Memory B cell (primary cell): ENCODE data around the gene RPS15A.

Experiments
- ATAC-seq: fragments of 150-1000 bp; cut with Tn5 transposase; 2 replicates; pipeline ENCODE4 v1.10.0; 2021; ENCODE audit warnings: low read depth, mild to moderate bottlenecking, moderate library complexity
- DNase-seq, 2 donors: peaks; one replicate each; pipeline ENCODE4 v3.0.0; 2022; ENCODE audit warnings: low spot score in 2 of 2
- H3K27ac Mint-ChIP-seq: one replicate; pipeline ENCODE4 v1.8.0; 2022; ENCODE audit warnings: mild to moderate bottlenecking, moderate library complexity, mixed read lengths
- H3K27me3 Mint-ChIP-seq: one replicate; pipeline ENCODE4 v1.8.0; 2022; ENCODE audit warnings: mixed read lengths
- H3K36me3 Mint-ChIP-seq: one replicate; pipeline ENCODE4 v1.8.0; 2022; ENCODE audit warnings: mild to moderate bottlenecking, mixed read lengths
- H3K4me1 Mint-ChIP-seq: one replicate; pipeline ENCODE4 v1.8.0; 2022; ENCODE audit warnings: mixed read lengths
- H3K4me3 Mint-ChIP-seq: one replicate; pipeline ENCODE4 v1.8.0; 2022; ENCODE audit warnings: mild to moderate bottlenecking, moderate library complexity, mixed read lengths
- H3K9me3 Mint-ChIP-seq: one replicate; pipeline ENCODE4 v1.8.0; 2022; ENCODE audit warnings: mixed read lengths

Gene RPS15A

GRCh38 chr16:18789850-18790706 lies at the start of gene RPS15A:
Gene RPS15A (minus strand): TSS chr16:18790334. CDS start chr16:18789113, 1,221 bp downstream.
- peaks cover 38% of the 10 kb centered on the region for H3K4me1 Mint-ChIP-seq
- peak within 1 kb of the TSS; percentile 97 for H3K4me3 Mint-ChIP-seq
- peaks cover 44% of the 10 kb centered on the region for H3K36me3 Mint-ChIP-seq

DNA sequence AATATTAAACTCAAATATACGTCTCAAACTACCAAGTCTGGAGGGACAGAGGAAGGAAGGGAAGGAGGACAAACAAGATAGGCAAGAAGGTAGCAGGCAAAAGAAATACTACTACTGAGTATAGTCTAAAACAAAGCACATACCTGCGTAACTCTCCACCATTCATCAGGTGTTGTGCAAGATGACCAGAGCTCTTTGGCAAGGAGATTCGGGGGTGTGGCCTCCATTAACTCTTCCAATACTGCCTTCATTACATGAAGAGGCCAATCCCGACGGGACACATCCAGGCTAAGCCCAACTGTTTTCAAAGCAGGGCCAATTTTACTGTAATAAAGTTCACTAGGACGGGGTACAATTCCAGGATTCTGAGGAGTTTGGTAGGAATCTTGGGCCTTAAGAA lies 49.4 kb upstream of the RPS15A start:
- no peaks in the 10 kb centered on the region for H3K27me3 Mint-ChIP-seq
- H3K36me3 Mint-ChIP-seq = peaks cover 47% of the 10 kb centered on the region
- no peak for ATAC-seq
- H3K27ac Mint-ChIP-seq = peak overlapping the region; percentile 45
- H3K4me3 Mint-ChIP-seq = no peak overlapping the region
- no peaks in the 10 kb centered on the region for H3K4me1 Mint-ChIP-seq
- DNase-seq = no peak
- no peaks in the 10 kb centered on the region for H3K9me3 Mint-ChIP-seq

More at GRCh38 chr16:18789850-18790706, at the start of gene RPS15A:
- Mint-ChIP-seq H3K27ac (peak within 1 kb of the TSS; percentile 95), H3K27me3 (no peaks in the 10 kb centered on the region), H3K9me3 (no peaks in the 10 kb centered on the region)
- ATAC-seq = peak; percentile 95
- DNase-seq = peak; percentile 86 to 89

GRCh38 chr16:18836702-18837101 lies 46.6 kb upstream of the RPS15A start:
- Mint-ChIP-seq H3K36me3 (peaks cover 45% of the 10 kb centered on the region), H3K4me1 (no peaks in the 10 kb centered on the region), H3K27ac (no peak overlapping the region), H3K27me3 (no peaks in the 10 kb centered on the region), H3K9me3 (no peaks in the 10 kb centered on the region), H3K4me3 (no peak overlapping the region)
- no peak for DNase-seq
- ATAC-seq = no peak

GRCh38 chr16:18834864-18835263 lies 44.7 kb upstream of the RPS15A start:
- Mint-ChIP-seq H3K27me3 (no peaks in the 10 kb centered on the region), H3K36me3 (peaks cover 45% of the 10 kb centered on the region), H3K4me3 (no peak overlapping the region), H3K9me3 (no peaks in the 10 kb centered on the region), H3K27ac (no peak overlapping the region), H3K4me1 (no peaks in the 10 kb centered on the region)
- DNase-seq (no peak), ATAC-seq (no peak)

DNA sequence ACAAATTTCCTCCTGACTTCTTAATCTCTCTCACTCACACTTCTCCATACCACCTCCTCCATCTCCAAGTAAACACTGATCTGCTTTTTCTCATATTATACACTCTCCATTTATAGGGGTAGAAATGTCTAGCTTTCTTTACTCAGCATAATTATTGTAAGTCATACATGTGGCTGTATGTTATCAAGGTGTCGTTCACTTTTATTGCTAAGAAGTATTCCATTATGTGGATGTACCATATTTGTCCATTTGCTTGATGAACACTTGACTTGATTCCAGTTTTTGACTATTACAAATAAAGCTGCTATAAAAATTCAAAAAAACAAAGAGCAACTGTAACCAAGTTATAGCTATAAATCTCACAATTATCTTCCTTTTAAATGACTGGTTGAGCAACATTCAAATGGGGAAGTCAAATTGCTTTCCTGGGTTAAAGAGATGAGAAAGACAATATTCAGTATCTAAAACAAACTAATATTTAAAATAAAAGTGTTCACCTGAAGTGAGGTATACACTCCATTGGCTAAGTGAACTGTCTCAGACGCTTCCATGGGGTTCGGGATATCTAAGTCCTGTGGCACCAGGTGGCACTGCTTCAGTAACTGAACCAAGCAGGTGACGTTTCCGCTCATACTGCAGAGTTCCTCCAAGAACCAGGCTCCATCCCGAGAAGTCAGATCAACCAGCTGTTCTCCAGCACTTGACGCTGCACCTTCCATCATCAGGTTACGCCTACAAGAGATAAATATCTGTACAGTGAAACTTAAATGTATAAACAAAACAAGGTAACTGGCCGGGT lies 43.8 kb upstream of the RPS15A start:
- ATAC-seq = no peak
- no peak overlapping the region for H3K27ac Mint-ChIP-seq

GRCh38 chr16:18832613-18833012 lies 42.5 kb upstream of the RPS15A start:
- Mint-ChIP-seq H3K4me1 (no peaks in the 10 kb centered on the region), H3K4me3 (no peak overlapping the region), H3K36me3 (peaks cover 46% of the 10 kb centered on the region), H3K9me3 (no peaks in the 10 kb centered on the region), H3K27me3 (no peaks in the 10 kb centered on the region), H3K27ac (no peak overlapping the region)
- no peak for DNase-seq
- no peak for ATAC-seq

More for the DNA sequence above, 43.8 kb upstream of the RPS15A start:
- H3K27me3 Mint-ChIP-seq = no peaks in the 10 kb centered on the region
- H3K9me3 Mint-ChIP-seq = no peaks in the 10 kb centered on the region
- DNase-seq = no peak
- H3K4me3 Mint-ChIP-seq = no peak overlapping the region
- peaks cover 42% of the 10 kb centered on the region for H3K36me3 Mint-ChIP-seq
- no peaks in the 10 kb centered on the region for H3K4me1 Mint-ChIP-seq

DNA sequence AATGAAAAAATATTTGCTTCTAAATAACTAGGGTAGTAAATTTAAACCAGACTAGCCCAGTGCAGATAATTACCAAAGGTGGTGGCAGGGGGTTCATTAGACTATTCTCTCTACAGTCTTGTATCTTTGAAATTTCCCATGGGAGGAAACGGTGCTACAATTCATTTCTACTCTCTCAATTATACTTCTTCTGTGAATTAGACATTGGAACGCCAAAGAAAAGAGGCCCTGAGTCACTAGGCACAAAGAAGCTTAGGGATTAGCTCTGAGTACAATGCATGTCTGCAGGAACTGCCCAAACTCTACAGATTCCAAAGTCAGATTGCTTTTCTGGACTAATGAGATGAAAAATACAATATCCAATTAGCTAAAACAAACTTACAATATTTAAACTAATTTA lies 41.9 kb upstream of the RPS15A start:
- H3K4me3 Mint-ChIP-seq = no peak overlapping the region
- DNase-seq (no peak), ATAC-seq (no peak)
- no peaks in the 10 kb centered on the region for H3K9me3 Mint-ChIP-seq
- H3K4me1 Mint-ChIP-seq = no peaks in the 10 kb centered on the region
- H3K27me3 Mint-ChIP-seq = no peaks in the 10 kb centered on the region
- no peak overlapping the region for H3K27ac Mint-ChIP-seq
- H3K36me3 Mint-ChIP-seq = peaks cover 42% of the 10 kb centered on the region

- no peaks in the 10 kb centered on the region for H3K4me1 Mint-ChIP-seq
- H3K36me3 Mint-ChIP-seq = peaks cover 24% of the 10 kb centered on the region
- H3K27ac Mint-ChIP-seq = no peak overlapping the region
- H3K9me3 Mint-ChIP-seq = no peaks in the 10 kb centered on the region
- H3K27me3 Mint-ChIP-seq = no peaks in the 10 kb centered on the region
- H3K4me3 Mint-ChIP-seq = no peak overlapping the region
- DNase-seq (no peak), ATAC-seq (no peak)
Measured at GRCh38 chr16:18829251-18829650, 39.1 kb upstream of the RPS15A start.

- Mint-ChIP-seq H3K27me3 (no peaks in the 10 kb centered on the region), H3K36me3 (peaks cover 19% of the 10 kb centered on the region)
Measured at GRCh38 chr16:18827890-18828289, 37.8 kb upstream of the RPS15A start.

DNA sequence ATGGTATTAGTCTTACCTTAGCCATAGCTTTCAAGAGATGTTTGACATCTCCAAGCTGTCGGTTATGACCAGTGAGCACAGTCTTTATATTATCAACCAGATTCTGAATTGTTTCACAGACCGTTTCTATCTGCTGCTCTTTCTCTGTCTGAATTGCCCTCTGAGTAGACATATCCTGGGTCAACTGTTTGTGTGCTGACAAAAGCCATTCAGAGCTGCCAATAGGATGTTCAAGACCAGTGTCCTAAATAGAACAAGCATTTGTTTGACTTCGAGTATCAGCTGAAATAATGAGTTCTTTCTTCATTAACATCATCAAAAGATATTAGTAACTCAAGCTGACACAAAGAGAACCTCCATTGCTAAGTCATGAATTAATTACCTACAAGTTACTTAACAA lies 26.2 kb upstream of the RPS15A start:
- no peak overlapping the region for H3K27ac Mint-ChIP-seq
- no peak overlapping the region for H3K4me3 Mint-ChIP-seq
- DNase-seq (no peak), ATAC-seq (no peak)
- H3K9me3 Mint-ChIP-seq = no peaks in the 10 kb centered on the region
- peaks cover 2% of the 10 kb centered on the region for H3K4me1 Mint-ChIP-seq
- peaks cover 26% of the 10 kb centered on the region for H3K36me3 Mint-ChIP-seq
- no peaks in the 10 kb centered on the region for H3K27me3 Mint-ChIP-seq

More at GRCh38 chr16:18827890-18828289, 37.8 kb upstream of the RPS15A start:
- Mint-ChIP-seq H3K9me3 (no peaks in the 10 kb centered on the region), H3K4me3 (no peak overlapping the region), H3K27ac (no peak overlapping the region), H3K4me1 (no peaks in the 10 kb centered on the region)
- ATAC-seq (no peak), DNase-seq (no peak)

DNA sequence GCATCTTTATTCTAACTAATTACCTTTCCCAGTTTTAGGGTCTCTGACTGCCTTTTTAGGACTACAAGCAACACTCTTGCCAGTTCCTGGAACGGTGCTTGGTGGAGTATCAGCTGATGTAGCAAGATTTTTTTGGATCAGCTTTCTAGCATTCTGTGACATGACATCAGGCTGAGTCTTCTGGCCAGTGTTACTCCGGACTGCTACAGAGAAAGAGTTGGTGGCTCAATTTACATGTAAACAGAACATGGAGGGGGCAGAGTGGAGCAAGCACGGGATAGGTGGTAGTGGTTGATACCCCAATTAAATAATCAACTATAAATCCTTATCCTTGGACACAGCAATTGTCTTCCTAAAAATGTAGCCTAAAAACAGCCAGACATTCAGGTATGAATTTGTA lies 21.8 kb upstream of the RPS15A start:
- H3K27me3 Mint-ChIP-seq = no peaks in the 10 kb centered on the region
- H3K4me3 Mint-ChIP-seq = no peak overlapping the region
- no peak for DNase-seq
- no peaks in the 10 kb centered on the region for H3K4me1 Mint-ChIP-seq
- H3K9me3 Mint-ChIP-seq = no peaks in the 10 kb centered on the region
- ATAC-seq = no peak
- peaks cover 41% of the 10 kb centered on the region for H3K36me3 Mint-ChIP-seq
- no peak overlapping the region for H3K27ac Mint-ChIP-seq

- ATAC-seq = no peak
- Mint-ChIP-seq H3K9me3 (no peaks in the 10 kb centered on the region), H3K27me3 (no peaks in the 10 kb centered on the region), H3K4me1 (peaks cover under 1% of the 10 kb centered on the region), H3K27ac (no peak overlapping the region), H3K36me3 (peaks cover 33% of the 10 kb centered on the region), H3K4me3 (no peak overlapping the region)
- no peak for DNase-seq
Measured at GRCh38 chr16:18809165-18809564, 19.0 kb upstream of the RPS15A start.

- H3K9me3 Mint-ChIP-seq = no peaks in the 10 kb centered on the region
- H3K27ac Mint-ChIP-seq = peak overlapping the region; percentile 55
- no peak for DNase-seq
- H3K36me3 Mint-ChIP-seq = peaks cover 15% of the 10 kb centered on the region
- H3K4me1 Mint-ChIP-seq = peaks cover 7% of the 10 kb centered on the region
- ATAC-seq = no peak
- no peak overlapping the region for H3K4me3 Mint-ChIP-seq
- no peaks in the 10 kb centered on the region for H3K27me3 Mint-ChIP-seq
Measured at GRCh38 chr16:18805257-18805773, 15.2 kb upstream of the RPS15A start.

- Mint-ChIP-seq H3K9me3 (no peaks in the 10 kb centered on the region), H3K4me1 (peaks cover 15% of the 10 kb centered on the region), H3K27ac (peak overlapping the region; percentile 55), H3K36me3 (peaks cover 12% of the 10 kb centered on the region), H3K27me3 (no peaks in the 10 kb centered on the region), H3K4me3 (no peak overlapping the region)
- DNase-seq = no peak
- no peak for ATAC-seq
Measured at GRCh38 chr16:18804540-18804939, 14.4 kb upstream of the RPS15A start.
